Parathyroid adenoma (tissue), 2 donors: Measurements from ENCODE around the gene TMEM215.

Experiments
- H2AFZ ChIP-seq: fragments of 300-600 bp; sonication (generic); one replicate; pipeline ENCODE4 v1.7.0; 2017; ENCODE audit warnings: antibody characterized with exemption, mild to moderate bottlenecking
- H3K27ac ChIP-seq: fragments of 300-600 bp; sonication (generic); one replicate; pipeline ENCODE4 v1.7.0; 2017
- H3K27me3 ChIP-seq: fragments of 300-600 bp; sonication (generic); one replicate; pipeline ENCODE4 v1.7.0; 2017; ENCODE audit warnings: low read length; ENCODE audit not compliant: control insufficient read depth, insufficient read depth
- H3K36me3 ChIP-seq: fragments of 300-600 bp; sonication (generic); one replicate; pipeline ENCODE4 v1.7.0; 2017; ENCODE audit warnings: low read length; ENCODE audit not compliant: control insufficient read depth, insufficient read depth
- H3K4me1 ChIP-seq: fragments of 300-600 bp; sonication (generic); one replicate; pipeline ENCODE4 v1.7.0; 2017; ENCODE audit warnings: control low read depth
- H3K4me2 ChIP-seq: fragments of 300-600 bp; sonication (generic); one replicate; pipeline ENCODE4 v1.7.0; 2017; ENCODE audit warnings: low read length
- H3K4me3 ChIP-seq: fragments of 300-600 bp; sonication (generic); one replicate; pipeline ENCODE4 v1.7.0; 2017; ENCODE audit warnings: low read depth, low read length
- H3K79me2 ChIP-seq: fragments of 300-600 bp; sonication (generic); one replicate; pipeline ENCODE4 v1.7.0; 2017; ENCODE audit warnings: control low read depth
- H3K9ac ChIP-seq: fragments of 300-600 bp; sonication (generic); one replicate; pipeline ENCODE4 v1.7.0; 2017; ENCODE audit warnings: mild to moderate bottlenecking
- H3K9me3 ChIP-seq: fragments of 300-600 bp; sonication (generic); one replicate; pipeline ENCODE4 v1.7.0; 2017; ENCODE audit warnings: low read length; ENCODE audit not compliant: control insufficient read depth
- TF ChIP-seq, protein P1 (sequence below): fragments of 300-600 bp; sonication (generic); IDR thresholded peaks from one replicate; pipeline ENCODE4 v1.7.0; 2017; ENCODE audit warnings: antibody characterized with exemption, mild to moderate bottlenecking
- donor health status: primary hyperparathyroidism.

The TMEM215 gene

DNA sequence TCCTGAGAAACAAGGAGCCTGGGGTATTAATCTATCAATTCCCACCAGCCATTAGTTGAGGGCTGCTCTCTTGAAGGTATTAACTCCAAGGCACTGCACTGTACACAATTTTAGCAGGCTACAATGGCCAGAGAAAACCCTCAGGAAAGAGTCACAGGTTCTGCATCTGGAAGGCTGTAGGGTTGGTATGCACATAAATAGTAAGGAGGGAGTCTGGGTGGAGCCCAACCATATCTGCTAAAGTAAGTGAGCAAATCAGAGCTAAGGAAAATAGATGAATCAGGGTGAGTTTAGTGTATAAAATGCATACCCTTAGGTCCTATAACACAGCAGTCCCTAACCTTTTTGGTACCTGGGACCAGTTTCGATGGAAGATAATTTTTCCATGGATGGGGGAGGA lies 18.2 kb downstream of the TMEM215 start:
- Histone ChIP-seq H3K9me3 (no peaks in the 10 kb centered on the region), H2AFZ (no peak overlapping the region), H3K9ac (no peak overlapping the region), H3K36me3 (no peaks in the 10 kb centered on the region), H3K4me2 (no peak overlapping the region), H3K27me3 (no peaks in the 10 kb centered on the region), H3K4me1 (no peaks in the 10 kb centered on the region), H3K79me2 (no peaks in the 10 kb centered on the region), H3K27ac (no peak overlapping the region), H3K4me3 (no peak overlapping the region)
- TF ChIP-seq, protein P1, sequence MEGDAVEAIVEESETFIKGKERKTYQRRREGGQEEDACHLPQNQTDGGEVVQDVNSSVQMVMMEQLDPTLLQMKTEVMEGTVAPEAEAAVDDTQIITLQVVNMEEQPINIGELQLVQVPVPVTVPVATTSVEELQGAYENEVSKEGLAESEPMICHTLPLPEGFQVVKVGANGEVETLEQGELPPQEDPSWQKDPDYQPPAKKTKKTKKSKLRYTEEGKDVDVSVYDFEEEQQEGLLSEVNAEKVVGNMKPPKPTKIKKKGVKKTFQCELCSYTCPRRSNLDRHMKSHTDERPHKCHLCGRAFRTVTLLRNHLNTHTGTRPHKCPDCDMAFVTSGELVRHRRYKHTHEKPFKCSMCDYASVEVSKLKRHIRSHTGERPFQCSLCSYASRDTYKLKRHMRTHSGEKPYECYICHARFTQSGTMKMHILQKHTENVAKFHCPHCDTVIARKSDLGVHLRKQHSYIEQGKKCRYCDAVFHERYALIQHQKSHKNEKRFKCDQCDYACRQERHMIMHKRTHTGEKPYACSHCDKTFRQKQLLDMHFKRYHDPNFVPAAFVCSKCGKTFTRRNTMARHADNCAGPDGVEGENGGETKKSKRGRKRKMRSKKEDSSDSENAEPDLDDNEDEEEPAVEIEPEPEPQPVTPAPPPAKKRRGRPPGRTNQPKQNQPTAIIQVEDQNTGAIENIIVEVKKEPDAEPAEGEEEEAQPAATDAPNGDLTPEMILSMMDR, result no peak

- Histone ChIP-seq H3K79me2 (no peaks in the 10 kb centered on the region), H3K27me3 (no peaks in the 10 kb centered on the region), H3K9me3 (no peaks in the 10 kb centered on the region), H3K9ac (no peak overlapping the region), H3K4me2 (no peak overlapping the region), H2AFZ (no peak overlapping the region), H3K4me1 (no peaks in the 10 kb centered on the region), H3K36me3 (no peaks in the 10 kb centered on the region), H3K4me3 (no peak overlapping the region), H3K27ac (no peak overlapping the region)
- TF ChIP-seq, protein P1, result no peak
Measured at GRCh38 chr9:32807217-32807616, 23.9 kb downstream of the TMEM215 start.

- H2AFZ ChIP-seq, result no peak overlapping the region
- TF ChIP-seq, protein P1, result no peak
- H3K36me3 ChIP-seq, result no peaks in the 10 kb centered on the region
- H3K4me3 ChIP-seq, result no peak overlapping the region
- H3K4me1 ChIP-seq, result no peaks in the 10 kb centered on the region
- H3K27ac ChIP-seq, result no peak overlapping the region
- H3K9me3 ChIP-seq, result no peaks in the 10 kb centered on the region
- no peak overlapping the region for H3K4me2 ChIP-seq
- no peaks in the 10 kb centered on the region for H3K79me2 ChIP-seq
- H3K9ac ChIP-seq, result no peak overlapping the region
- no peaks in the 10 kb centered on the region for H3K27me3 ChIP-seq
Measured at GRCh38 chr9:32811246-32811645, 27.9 kb downstream of the TMEM215 start.

DNA sequence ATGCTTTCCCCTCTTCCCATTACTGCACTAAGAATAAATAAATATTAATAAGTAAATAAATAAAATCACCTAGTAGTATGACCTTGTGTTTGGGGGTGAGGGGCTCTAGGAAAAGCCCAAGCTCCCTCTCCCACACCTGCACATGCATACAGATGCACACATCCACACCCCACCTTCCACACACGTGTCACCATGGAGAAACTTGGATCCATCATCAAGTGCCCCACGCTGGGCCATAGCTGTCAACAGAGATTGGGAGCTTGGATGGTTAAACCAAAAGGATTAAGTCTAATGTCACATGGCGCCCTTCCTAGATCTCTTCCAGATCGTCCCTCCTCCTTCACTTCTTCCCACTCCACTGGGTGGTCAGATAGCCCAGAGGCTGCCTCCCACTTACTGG lies 37.0 kb downstream of the TMEM215 start:
- Histone ChIP-seq H3K9ac (no peak overlapping the region), H3K9me3 (no peaks in the 10 kb centered on the region), H3K4me2 (no peak overlapping the region), H3K36me3 (no peaks in the 10 kb centered on the region), H3K27ac (no peak overlapping the region), H3K79me2 (no peaks in the 10 kb centered on the region), H3K4me1 (no peaks in the 10 kb centered on the region), H3K27me3 (no peaks in the 10 kb centered on the region), H2AFZ (no peak overlapping the region), H3K4me3 (no peak overlapping the region)
- TF ChIP-seq, protein P1, result no peak

DNA sequence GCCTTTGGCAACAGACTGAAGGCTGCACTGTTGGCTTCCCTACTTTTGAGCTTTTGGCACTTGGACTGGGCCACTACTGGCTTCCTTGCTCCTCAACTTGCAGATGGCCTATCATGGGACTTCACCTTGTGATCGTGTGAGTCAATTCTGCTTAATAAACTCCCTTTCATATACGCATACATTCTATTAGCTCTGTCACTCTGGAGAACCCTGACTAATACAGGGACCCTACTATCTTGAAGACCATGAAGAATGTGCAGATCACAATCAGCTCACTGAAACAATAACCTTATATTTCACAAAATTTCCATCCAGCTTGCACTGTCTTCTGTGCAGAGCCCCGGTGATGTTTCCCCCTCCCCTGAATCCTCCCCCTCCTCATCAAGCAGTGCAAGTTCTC lies 39.8 kb downstream of the TMEM215 start:
- H3K27me3 ChIP-seq, result no peaks in the 10 kb centered on the region
- no peak overlapping the region for H2AFZ ChIP-seq
- no peaks in the 10 kb centered on the region for H3K79me2 ChIP-seq
- H3K4me1 ChIP-seq, result no peaks in the 10 kb centered on the region
- no peak overlapping the region for H3K4me3 ChIP-seq
- TF ChIP-seq, protein P1, result no peak
- H3K27ac ChIP-seq, result no peak overlapping the region
- H3K4me2 ChIP-seq, result no peak overlapping the region
- H3K9ac ChIP-seq, result no peak overlapping the region
- no peaks in the 10 kb centered on the region for H3K9me3 ChIP-seq
- no peaks in the 10 kb centered on the region for H3K36me3 ChIP-seq
